Parathyroid adenoma (tissue), 2 donors: ENCODE data around the gene ZMIZ1.

ENCODE experiments used
- H2AFZ ChIP-seq: fragments of 300-600 bp; sonication (generic); one replicate; pipeline ENCODE4 v1.7.0; 2017; ENCODE audit warnings: antibody characterized with exemption, mild to moderate bottlenecking
- H3K27ac ChIP-seq: fragments of 300-600 bp; sonication (generic); one replicate; pipeline ENCODE4 v1.7.0; 2017
- H3K27me3 ChIP-seq: fragments of 300-600 bp; sonication (generic); one replicate; pipeline ENCODE4 v1.7.0; 2017; ENCODE audit warnings: low read length; ENCODE audit not compliant: control insufficient read depth, insufficient read depth
- H3K36me3 ChIP-seq: fragments of 300-600 bp; sonication (generic); one replicate; pipeline ENCODE4 v1.7.0; 2017; ENCODE audit warnings: low read length; ENCODE audit not compliant: control insufficient read depth, insufficient read depth
- H3K4me1 ChIP-seq: fragments of 300-600 bp; sonication (generic); one replicate; pipeline ENCODE4 v1.7.0; 2017; ENCODE audit warnings: control low read depth
- H3K4me2 ChIP-seq: fragments of 300-600 bp; sonication (generic); one replicate; pipeline ENCODE4 v1.7.0; 2017; ENCODE audit warnings: low read length
- H3K4me3 ChIP-seq: fragments of 300-600 bp; sonication (generic); one replicate; pipeline ENCODE4 v1.7.0; 2017; ENCODE audit warnings: low read depth, low read length
- H3K79me2 ChIP-seq: fragments of 300-600 bp; sonication (generic); one replicate; pipeline ENCODE4 v1.7.0; 2017; ENCODE audit warnings: control low read depth
- H3K9ac ChIP-seq: fragments of 300-600 bp; sonication (generic); one replicate; pipeline ENCODE4 v1.7.0; 2017; ENCODE audit warnings: mild to moderate bottlenecking
- H3K9me3 ChIP-seq: fragments of 300-600 bp; sonication (generic); one replicate; pipeline ENCODE4 v1.7.0; 2017; ENCODE audit warnings: low read length; ENCODE audit not compliant: control insufficient read depth
- TF ChIP-seq, protein P1 (sequence below): fragments of 300-600 bp; sonication (generic); IDR thresholded peaks from one replicate; pipeline ENCODE4 v1.7.0; 2017; ENCODE audit warnings: antibody characterized with exemption, mild to moderate bottlenecking
- donor health status: primary hyperparathyroidism.

The ZMIZ1 gene

DNA sequence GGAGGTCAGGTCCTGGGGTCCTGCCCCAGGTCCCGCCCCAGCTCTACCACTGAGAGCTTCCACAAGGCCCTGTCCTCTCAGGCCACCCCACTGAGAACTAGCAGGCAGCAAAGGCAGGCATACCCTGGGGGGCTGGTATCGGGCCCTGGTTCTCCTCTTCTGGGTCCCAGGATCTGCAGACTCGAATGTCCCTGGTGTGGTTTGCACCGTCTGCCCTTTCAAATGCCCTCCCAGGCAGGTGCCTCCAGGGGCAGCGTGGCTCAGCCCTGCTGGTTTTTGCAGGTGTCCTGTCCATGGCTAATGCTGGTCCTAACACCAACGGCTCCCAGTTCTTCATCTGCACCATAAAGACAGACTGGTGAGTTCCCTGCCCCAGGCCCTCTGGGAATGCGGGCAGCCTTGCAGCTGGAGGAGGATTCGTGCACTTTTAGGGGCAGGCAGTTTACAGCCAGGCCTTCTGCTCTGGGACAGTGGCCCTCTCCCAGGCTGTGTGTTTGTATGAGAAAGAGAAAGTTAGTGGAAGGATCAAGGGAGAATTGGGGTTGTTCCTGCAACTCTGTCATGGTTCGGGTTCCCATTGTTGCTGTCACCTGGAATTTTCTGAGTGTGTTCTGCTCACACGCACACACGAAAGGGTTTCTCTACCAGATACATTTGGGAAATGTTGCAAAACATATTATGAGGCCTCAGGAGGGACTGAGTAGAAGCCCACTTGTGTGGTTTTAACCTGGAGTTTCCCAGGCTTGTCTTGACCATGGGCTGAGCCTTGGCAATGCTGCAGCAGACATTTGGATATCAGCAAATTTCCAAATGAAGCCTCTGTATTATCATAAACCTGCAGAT is 283.5 kb downstream of the ZMIZ1 start:
- Histone ChIP-seq H3K4me2 (no peak overlapping the region), H3K79me2 (no peaks in the 10 kb centered on the region), H3K27ac (no peak overlapping the region), H3K4me1 (peaks cover 9% of the 10 kb centered on the region), H2AFZ (no peak overlapping the region), H3K9ac (no peak overlapping the region), H3K9me3 (no peaks in the 10 kb centered on the region), H3K36me3 (no peaks in the 10 kb centered on the region), H3K4me3 (no peak overlapping the region), H3K27me3 (no peaks in the 10 kb centered on the region)
- TF ChIP-seq, protein P1, sequence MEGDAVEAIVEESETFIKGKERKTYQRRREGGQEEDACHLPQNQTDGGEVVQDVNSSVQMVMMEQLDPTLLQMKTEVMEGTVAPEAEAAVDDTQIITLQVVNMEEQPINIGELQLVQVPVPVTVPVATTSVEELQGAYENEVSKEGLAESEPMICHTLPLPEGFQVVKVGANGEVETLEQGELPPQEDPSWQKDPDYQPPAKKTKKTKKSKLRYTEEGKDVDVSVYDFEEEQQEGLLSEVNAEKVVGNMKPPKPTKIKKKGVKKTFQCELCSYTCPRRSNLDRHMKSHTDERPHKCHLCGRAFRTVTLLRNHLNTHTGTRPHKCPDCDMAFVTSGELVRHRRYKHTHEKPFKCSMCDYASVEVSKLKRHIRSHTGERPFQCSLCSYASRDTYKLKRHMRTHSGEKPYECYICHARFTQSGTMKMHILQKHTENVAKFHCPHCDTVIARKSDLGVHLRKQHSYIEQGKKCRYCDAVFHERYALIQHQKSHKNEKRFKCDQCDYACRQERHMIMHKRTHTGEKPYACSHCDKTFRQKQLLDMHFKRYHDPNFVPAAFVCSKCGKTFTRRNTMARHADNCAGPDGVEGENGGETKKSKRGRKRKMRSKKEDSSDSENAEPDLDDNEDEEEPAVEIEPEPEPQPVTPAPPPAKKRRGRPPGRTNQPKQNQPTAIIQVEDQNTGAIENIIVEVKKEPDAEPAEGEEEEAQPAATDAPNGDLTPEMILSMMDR, result no peak

DNA sequence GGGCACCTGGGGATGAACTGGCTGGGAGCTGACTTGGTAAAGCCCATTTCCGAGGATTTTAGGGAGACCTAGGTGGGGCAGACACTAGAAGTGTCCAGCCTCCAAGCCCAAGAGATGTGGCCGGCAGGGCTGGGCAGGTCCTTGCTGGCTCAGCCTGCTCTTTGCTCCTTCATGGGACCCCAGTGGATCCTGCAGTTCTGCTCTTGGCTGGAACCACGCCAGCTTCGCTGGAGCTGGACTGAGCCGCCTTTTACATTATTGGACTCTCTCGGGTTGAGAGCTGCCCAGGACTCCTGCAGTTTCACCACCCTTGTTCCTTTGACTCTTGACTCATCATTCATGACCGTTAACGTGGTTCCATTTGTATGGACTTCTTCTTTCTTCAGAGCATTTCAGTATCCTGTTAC is 284.2 kb downstream of the ZMIZ1 start:
- no peak overlapping the region for H3K9ac ChIP-seq
- H3K9me3 ChIP-seq, result no peaks in the 10 kb centered on the region
- no peak overlapping the region for H3K27ac ChIP-seq

DNA sequence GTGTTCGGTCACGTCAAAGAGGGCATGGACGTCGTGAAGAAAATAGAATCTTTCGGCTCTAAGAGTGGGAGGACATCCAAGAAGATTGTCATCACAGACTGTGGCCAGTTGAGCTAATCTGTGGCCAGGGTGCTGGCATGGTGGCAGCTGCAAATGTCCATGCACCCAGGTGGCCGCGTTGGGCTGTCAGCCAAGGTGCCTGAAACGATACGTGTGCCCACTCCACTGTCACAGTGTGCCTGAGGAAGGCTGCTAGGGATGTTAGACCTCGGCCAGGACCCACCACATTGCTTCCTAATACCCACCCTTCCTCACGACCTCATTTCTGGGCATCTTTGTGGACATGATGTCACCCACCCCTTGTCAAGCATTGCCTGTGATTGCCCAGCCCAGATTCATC is 285.0 kb downstream of the ZMIZ1 start:
- Histone ChIP-seq H3K9ac (no peak overlapping the region), H3K36me3 (no peaks in the 10 kb centered on the region)

More for the DNA sequence above, 284.2 kb downstream of the ZMIZ1 start:
- no peak overlapping the region for H3K4me2 ChIP-seq
- no peaks in the 10 kb centered on the region for H3K79me2 ChIP-seq
- peaks cover 9% of the 10 kb centered on the region for H3K4me1 ChIP-seq
- H3K4me3 ChIP-seq, result no peak overlapping the region
- no peaks in the 10 kb centered on the region for H3K27me3 ChIP-seq
- TF ChIP-seq, protein P1, result no peak
- no peak overlapping the region for H2AFZ ChIP-seq
- no peaks in the 10 kb centered on the region for H3K36me3 ChIP-seq

DNA sequence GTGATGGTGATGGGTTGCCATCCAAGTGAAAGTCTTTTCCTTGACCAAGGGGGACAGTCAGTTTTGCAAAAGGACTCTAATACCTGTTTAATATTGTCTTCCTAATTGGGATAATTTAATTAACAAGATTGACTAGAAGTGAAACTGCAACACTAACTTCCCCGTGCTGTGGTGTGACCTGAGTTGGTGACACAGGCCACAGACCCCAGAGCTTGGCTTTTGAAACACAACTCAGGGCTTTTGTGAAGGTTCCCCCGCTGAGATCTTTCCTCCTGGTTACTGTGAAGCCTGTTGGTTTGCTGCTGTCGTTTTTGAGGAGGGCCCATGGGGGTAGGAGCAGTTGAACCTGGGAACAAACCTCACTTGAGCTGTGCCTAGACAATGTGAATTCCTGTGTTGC is 285.4 kb downstream of the ZMIZ1 start:
- H3K4me1 ChIP-seq, result peaks cover 2% of the 10 kb centered on the region
- no peaks in the 10 kb centered on the region for H3K9me3 ChIP-seq
- no peaks in the 10 kb centered on the region for H3K36me3 ChIP-seq
- no peaks in the 10 kb centered on the region for H3K79me2 ChIP-seq
- no peaks in the 10 kb centered on the region for H3K27me3 ChIP-seq
- H3K4me3 ChIP-seq, result no peak overlapping the region
- no peak overlapping the region for H3K4me2 ChIP-seq
- no peak overlapping the region for H2AFZ ChIP-seq
- no peak overlapping the region for H3K9ac ChIP-seq
- TF ChIP-seq, protein P1, result no peak
- no peak overlapping the region for H3K27ac ChIP-seq

More for the DNA sequence above, 285.0 kb downstream of the ZMIZ1 start:
- Histone ChIP-seq H3K79me2 (no peaks in the 10 kb centered on the region), H3K27me3 (no peaks in the 10 kb centered on the region), H3K4me3 (no peak overlapping the region), H2AFZ (no peak overlapping the region), H3K27ac (no peak overlapping the region), H3K4me2 (no peak overlapping the region), H3K9me3 (no peaks in the 10 kb centered on the region), H3K4me1 (peaks cover 6% of the 10 kb centered on the region)
- TF ChIP-seq, protein P1, result no peak

DNA sequence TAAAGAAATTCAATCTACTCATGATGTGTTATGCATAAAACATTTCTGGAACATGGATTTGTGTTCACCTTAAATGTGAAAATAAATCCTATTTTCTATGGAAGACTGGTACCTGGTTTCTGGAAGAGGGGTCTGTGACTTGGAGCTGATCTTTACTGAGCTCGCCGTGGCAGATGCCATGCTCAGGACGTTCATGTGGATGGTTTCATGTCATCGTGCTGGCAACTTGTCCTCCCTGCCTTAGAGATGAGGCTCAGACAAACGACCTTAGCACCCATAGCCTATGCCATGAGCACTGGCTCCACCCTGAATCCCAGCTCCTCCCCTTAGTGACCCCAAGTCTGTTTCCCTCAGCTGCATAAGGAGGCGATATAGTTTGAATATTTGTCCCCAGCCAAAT is 285.8 kb downstream of the ZMIZ1 start:
- Histone ChIP-seq H3K79me2 (no peaks in the 10 kb centered on the region), H3K4me1 (no peaks in the 10 kb centered on the region), H3K4me3 (no peak overlapping the region), H3K9me3 (no peaks in the 10 kb centered on the region), H3K36me3 (no peaks in the 10 kb centered on the region), H2AFZ (no peak overlapping the region), H3K27me3 (no peaks in the 10 kb centered on the region), H3K9ac (no peak overlapping the region), H3K4me2 (no peak overlapping the region), H3K27ac (no peak overlapping the region)
- TF ChIP-seq, protein P1, result no peak
